ENCODE measurements around the gene MEP1A.

DNA sequence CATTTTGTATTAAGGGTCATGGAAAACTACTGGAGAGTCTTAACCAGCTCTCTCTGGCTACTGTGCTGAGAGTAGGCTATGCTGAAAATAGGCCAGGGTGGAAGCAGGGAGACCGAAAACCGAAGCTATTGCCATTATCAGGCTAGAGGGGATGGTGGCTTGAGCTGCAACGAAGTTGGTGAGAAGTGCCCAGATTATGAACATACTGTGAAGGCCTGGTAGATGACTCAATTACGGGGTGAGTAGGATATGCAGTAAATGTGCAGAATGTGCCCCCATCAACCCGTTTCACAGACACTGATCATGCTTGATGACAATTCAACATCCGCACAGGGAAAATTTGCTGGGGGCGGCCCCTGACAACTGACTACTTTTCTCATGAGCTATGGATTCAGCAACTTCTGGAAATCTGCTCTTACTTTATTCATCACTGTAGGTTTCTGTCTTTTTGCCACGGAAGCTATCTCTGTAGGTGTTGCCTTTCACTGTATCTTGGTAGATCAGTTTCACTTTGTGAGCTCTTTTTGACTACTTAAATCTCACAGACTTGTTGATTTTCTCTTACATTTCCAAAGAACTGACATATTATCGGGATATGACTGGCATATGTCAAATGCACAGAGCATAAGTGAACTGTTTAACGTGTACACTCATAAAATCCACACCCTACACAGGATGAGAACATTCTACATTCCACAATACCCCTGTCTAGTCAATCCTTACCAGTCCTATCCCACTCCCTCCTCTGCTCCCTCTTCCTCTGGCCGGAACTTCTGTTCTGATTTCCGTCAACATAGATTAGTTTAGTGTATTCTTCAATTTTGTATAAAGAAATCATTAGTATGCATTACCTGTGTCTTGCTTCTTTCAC lies 15.5 kb upstream of the MEP1A start:
- TF ChIP-seq POLR2AphosphoS5 (IDR thresholded peaks at IDR 0.05; ENCODE audit: low read depth) (no peak), GABPA (IDR thresholded peaks at IDR 0.05; ENCODE audit: low read depth) (no peak), REST (IDR thresholded peaks at IDR 0.05; ENCODE audit: insufficient replicate concordance, low read depth) (no peak), SPI1 (IDR thresholded peaks at IDR 0.05; ENCODE audit: borderline replicate concordance, low read depth) (no peak)
- TF ChIP-seq, protein P1, sequence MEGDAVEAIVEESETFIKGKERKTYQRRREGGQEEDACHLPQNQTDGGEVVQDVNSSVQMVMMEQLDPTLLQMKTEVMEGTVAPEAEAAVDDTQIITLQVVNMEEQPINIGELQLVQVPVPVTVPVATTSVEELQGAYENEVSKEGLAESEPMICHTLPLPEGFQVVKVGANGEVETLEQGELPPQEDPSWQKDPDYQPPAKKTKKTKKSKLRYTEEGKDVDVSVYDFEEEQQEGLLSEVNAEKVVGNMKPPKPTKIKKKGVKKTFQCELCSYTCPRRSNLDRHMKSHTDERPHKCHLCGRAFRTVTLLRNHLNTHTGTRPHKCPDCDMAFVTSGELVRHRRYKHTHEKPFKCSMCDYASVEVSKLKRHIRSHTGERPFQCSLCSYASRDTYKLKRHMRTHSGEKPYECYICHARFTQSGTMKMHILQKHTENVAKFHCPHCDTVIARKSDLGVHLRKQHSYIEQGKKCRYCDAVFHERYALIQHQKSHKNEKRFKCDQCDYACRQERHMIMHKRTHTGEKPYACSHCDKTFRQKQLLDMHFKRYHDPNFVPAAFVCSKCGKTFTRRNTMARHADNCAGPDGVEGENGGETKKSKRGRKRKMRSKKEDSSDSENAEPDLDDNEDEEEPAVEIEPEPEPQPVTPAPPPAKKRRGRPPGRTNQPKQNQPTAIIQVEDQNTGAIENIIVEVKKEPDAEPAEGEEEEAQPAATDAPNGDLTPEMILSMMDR (IDR thresholded peaks at IDR 0.05; ENCODE audit: insufficient read depth, low read length): no peak

Data from HL-60 (cell line).